Right lobe of liver (tissue), 6 donors: ENCODE measurements around the gene RALGAPA2. TPM values are rescaled to one million over a fixed set of nuclear protein-coding genes. Genes with fewer than 3 reads are reported as not detected.
A peak's percentile ranks its signal among the peaks of the same experiment; 100 is the strongest.

Source experiments
- ATAC-seq, 4 donors: fragments of 200-7000 bp; cut with Tn5 transposase; one replicate each; pipeline ENCODE4 v1.9.1; 2020; ENCODE audit warnings: mild to moderate bottlenecking in 4 of 4, moderate library complexity in 4 of 4
- DNase-seq, 3 donors: peaks; one replicate each; pipeline ENCODE4 v3.0.0-alpha.2; 2020
- H3K27ac ChIP-seq, 3 donors: fragments of 200-600 bp; one replicate each; pipeline ENCODE4 v1.8.0; 2022
- H3K27me3 ChIP-seq, 2 donors: fragments of 200-600 bp; one replicate each; pipeline ENCODE4 v1.8.0; 2022
- H3K36me3 ChIP-seq, 4 donors: fragments of 200-600 bp; sonication (generic) in 1 of 4; one replicate each; pipeline versions ENCODE4 v1.5.1 to v1.8.0; 2017 to 2022; ENCODE audit warnings: control low read depth in 1 of 4
- H3K4me1 ChIP-seq, 4 donors: fragments of 200-600 bp; sonication (generic) in 1 of 4; one replicate each; pipeline versions ENCODE4 v1.5.1 to v1.8.0; 2017 to 2022; ENCODE audit warnings: control low read depth in 1 of 4
- H3K4me3 ChIP-seq, 3 donors: fragments of 200-600 bp; one replicate each; pipeline ENCODE4 v1.8.0; 2022
- H3K9me3 ChIP-seq, 4 donors: fragments of 200-600 bp; sonication (generic) in 1 of 4; one replicate each; pipeline versions ENCODE4 v1.5.1 to v1.8.0; 2017 to 2022; ENCODE audit warnings: control low read depth in 1 of 4
- POLR2A ChIP-seq: fragments of 450-650 bp; IDR thresholded peaks from one replicate; pipeline ENCODE4 v1.6.1; 2017; ENCODE audit warnings: antibody characterized with exemption, mild to moderate bottlenecking
- WGBS: methylation state at CpG from one replicate; pipeline ENCODE4 v1.1.6; 2018; ENCODE audit warnings: low coverage, low lambda C conversion rate; ENCODE audit not compliant: insufficient coverage; ENCODE audit errors: missing lambda C conversion rate; 5-methylcytosine and 5-hydroxymethylcytosine counted together
- intact Hi-C, 2 donors: fragments of 100-400 bp; cut with DNase I; formaldehyde crosslinking; loops; one replicate each; pipeline versions ENCODE4 v1.11.2 to v1.14.1; 2022
- total RNA-seq, 6 experiments: library from RNA; depleted of rRNA in 2 of 6; stranded (reverse); fragments of >200 nt in 2 of 6; fragmentation: NEBNext Ultra II Directional in 3 of 6; extraction: Animal tissue kit (Norgen Biotek cat#: 25700) in 3 of 6; gene quantifications; one replicate each; pipeline versions ENCODE4 v1.1.0 to v1.2.4, GENCODE V29; 2016 to 2023
- TF ChIP-seq, protein P1 (sequence below), 4 donors: fragments of 200-600 bp in 3 of 4; fragments of 450-650 bp in 1 of 4; IDR thresholded peaks; one replicate each; pipeline versions ENCODE4 v1.5.1 to v1.8.0; 2016 to 2022; ENCODE audit warnings: antibody characterized with exemption in 4 of 4, mild to moderate bottlenecking in 2 of 4
- donor health status: DM: no; HTN: yes; CAD: no.
- donor health status: DM: no; HTN: no; CAD: no.
- donor health status: DM: no; HTN: no; CAD: no.
- donor health status: DM: no; HTN: yes; CAD: no.
- donor health status: DM: no; HTN: yes; CAD: no.

Gene RALGAPA2
- total RNA-seq, 6 experiments from 2014 or later: 38.3 to 76.7 (median 62.7) TPM

DNA sequence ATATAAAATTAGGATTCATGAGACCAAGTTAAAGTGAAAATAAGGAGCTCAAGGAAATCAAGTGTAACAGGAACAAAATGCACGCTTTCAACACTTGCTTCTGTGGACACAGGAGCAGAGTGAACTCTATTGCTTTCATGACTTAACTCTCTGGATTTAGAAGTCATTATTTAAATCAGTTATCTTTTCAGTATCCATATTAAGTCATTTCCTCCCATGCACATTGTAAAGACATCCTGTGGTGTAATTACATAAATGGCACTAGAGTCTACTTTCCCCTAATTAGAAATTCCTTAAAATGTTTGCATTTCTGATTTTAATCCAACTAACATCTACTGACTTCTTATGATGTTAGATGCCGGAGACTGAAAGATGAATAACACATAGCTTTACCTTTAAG is 256.5 kb downstream of the RALGAPA2 start:
- no peak for DNase-seq
- Histone ChIP-seq H3K4me3 (no peak overlapping the region), H3K27me3 (no peaks in the 10 kb centered on the region), H3K9me3 (no peaks in the 10 kb centered on the region), H3K27ac (no peak overlapping the region), H3K4me1 (peaks cover 0 to 10% (median 0%) of the 10 kb centered on the region in 4 donors), H3K36me3 (peaks cover 0 to 7% (median 2%) of the 10 kb centered on the region in 4 donors)
- TF ChIP-seq POLR2A: no peak
- TF ChIP-seq, protein P1, sequence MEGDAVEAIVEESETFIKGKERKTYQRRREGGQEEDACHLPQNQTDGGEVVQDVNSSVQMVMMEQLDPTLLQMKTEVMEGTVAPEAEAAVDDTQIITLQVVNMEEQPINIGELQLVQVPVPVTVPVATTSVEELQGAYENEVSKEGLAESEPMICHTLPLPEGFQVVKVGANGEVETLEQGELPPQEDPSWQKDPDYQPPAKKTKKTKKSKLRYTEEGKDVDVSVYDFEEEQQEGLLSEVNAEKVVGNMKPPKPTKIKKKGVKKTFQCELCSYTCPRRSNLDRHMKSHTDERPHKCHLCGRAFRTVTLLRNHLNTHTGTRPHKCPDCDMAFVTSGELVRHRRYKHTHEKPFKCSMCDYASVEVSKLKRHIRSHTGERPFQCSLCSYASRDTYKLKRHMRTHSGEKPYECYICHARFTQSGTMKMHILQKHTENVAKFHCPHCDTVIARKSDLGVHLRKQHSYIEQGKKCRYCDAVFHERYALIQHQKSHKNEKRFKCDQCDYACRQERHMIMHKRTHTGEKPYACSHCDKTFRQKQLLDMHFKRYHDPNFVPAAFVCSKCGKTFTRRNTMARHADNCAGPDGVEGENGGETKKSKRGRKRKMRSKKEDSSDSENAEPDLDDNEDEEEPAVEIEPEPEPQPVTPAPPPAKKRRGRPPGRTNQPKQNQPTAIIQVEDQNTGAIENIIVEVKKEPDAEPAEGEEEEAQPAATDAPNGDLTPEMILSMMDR (IDR thresholded peaks at IDR 0.05): no peak
- intact Hi-C loops: no loop called here
- WGBS: 73% methylated on average over 2 of the region's 2 CpGs
- ATAC-seq: no peak

DNA sequence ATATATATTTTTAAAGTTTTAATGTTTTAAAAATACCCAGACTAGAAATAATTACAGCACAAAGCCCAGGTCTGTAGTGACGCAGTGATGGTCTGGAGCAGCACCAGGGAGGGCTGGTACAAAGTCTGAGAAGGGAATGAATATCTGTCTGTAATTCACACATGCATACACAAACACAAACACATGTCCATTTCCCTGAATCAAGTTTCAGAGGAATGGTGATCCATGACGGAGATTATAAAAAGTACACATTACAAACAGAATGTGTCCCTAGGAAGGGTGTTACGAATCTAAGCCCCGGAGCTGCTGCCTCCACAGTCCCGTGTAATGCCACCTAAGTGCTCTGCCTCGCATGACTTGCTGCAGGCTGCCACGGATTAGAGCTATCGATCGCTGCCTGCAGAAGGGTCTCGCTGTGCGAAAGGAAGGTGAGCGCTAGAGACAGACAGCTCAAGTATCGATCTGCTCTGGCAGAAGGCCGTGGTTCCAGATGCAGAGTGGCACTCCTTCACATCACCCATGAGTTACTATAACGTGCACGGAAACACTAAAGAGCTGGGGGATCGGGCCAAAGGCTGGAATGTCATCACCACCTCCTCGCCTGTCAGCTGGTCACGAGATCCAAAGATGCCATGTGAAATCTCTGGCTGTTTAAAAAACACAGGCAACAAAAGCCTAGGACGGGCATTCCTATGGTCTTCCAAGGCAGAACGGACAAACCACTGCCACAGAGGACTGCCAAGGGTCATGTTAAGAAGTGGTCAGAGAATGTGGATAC is 257.4 kb downstream of the RALGAPA2 start:
- DNase-seq: no peak
- H3K4me1 ChIP-seq: peaks cover 0 to 10% (median 0%) of the 10 kb centered on the region in 4 donors
- intact Hi-C loops: no loop called here
- no peak for TF ChIP-seq POLR2A
- TF ChIP-seq, protein P1 (IDR thresholded peaks at IDR 0.05): no peak
- H3K9me3 ChIP-seq: no peaks in the 10 kb centered on the region
- H3K27ac ChIP-seq: no peak overlapping the region
- peaks cover 0 to 7% (median 2%) of the 10 kb centered on the region in 4 donors for H3K36me3 ChIP-seq
- H3K4me3 ChIP-seq: no peak overlapping the region
- H3K27me3 ChIP-seq: no peaks in the 10 kb centered on the region
- ATAC-seq: no peak
- WGBS: 97% methylated on average over 17 of the region's 21 CpGs

DNA sequence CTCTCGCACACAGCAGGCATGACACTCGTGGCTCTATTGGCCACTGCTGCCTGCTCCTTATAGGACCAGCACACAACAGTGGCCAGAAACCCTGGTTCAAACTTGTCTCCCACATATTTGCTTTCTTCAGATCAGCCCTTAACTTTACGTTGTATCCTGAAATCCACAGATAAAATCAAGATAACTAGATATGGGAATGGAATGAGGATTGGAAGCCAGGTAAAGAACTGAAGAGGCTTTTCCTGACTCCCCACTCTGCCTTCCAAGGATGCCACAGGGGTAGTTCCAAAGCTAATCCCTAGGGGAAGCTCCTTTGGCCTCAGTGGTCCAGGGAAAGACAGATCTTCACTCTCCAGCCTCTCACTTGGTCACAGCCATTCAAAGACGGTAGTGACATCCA is 258.1 kb downstream of the RALGAPA2 start:
- Histone ChIP-seq H3K9me3 (no peaks in the 10 kb centered on the region), H3K36me3 (peaks cover 0 to 7% (median 0%) of the 10 kb centered on the region in 4 donors), H3K27me3 (no peaks in the 10 kb centered on the region), H3K4me1 (peaks cover 0 to 10% (median 0%) of the 10 kb centered on the region in 4 donors), H3K27ac (no peak overlapping the region), H3K4me3 (no peak overlapping the region)
- WGBS: 96% methylated on average over 4 of the region's 4 CpGs
- ATAC-seq (no peak), DNase-seq (no peak)
- intact Hi-C loops: no loop called here
- TF ChIP-seq, protein P1 (IDR thresholded peaks at IDR 0.05): no peak
- no peak for TF ChIP-seq POLR2A

DNA sequence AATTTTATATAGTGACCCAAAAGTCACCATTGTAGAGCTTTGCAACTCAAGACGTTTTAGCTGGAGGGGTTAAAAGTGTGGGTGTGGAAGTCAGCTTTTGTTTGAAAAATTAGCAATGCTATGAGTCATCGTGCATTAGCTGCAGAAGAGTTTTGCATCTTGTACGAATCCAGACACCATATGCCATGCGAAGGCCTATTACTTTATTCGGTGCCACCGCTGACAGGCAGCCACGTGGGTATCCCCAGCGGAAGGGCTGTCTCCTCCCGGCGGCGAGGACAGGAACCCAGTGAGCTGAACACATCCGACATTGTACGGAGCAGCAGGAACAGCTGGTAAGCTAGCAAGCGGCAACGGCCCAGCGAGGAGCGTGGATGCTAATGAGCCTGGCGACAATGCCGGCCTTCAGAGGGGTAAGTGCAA is 260.2 kb downstream of the RALGAPA2 start:
- Histone ChIP-seq H3K9me3 (no peaks in the 10 kb centered on the region), H3K4me3 (no peak overlapping the region), H3K27me3 (no peaks in the 10 kb centered on the region), H3K36me3 (peaks cover 0 to 7% (median 0%) of the 10 kb centered on the region in 4 donors), H3K4me1 (peaks cover 0 to 5% (median 0%) of the 10 kb centered on the region in 4 donors), H3K27ac (no peak overlapping the region)
- TF ChIP-seq POLR2A: no peak
- TF ChIP-seq, protein P1 (IDR thresholded peaks at IDR 0.05): no peak
- ATAC-seq (peak; percentile 59 to 76 (median 67)), DNase-seq (peak in 1 of 3 donors; percentile 43)
- intact Hi-C loops: no loop called here
- 26% methylated on average over 14 of the region's 19 CpGs for WGBS
